RCC 7860 (cell line): ENCODE measurements around the gene OR5A2.
"Not testable (repeated sequence)": the region's sequence is repeated elsewhere in the genome, so short reads cannot be mapped to it uniquely, and the experiment has no call there.

Experiments used
- DNase-seq: peaks from one replicate; pipeline ENCODE4 v3.0.0-alpha.2; 2015; ENCODE audit warnings: low spot score
- FAIRE-seq: peaks from 2 replicates; lab custom pipeline; 2012; peaks lifted over from hg19 to GRCh38; lab: Jason Lieb, UNC

OR5A2 gene

GRCh38 chr11:59426361-59427067, at the start of gene OR5A2:
Gene OR5A2 (minus strand): TSS chr11:59426413. CDS start chr11:59422953, 3,460 bp downstream.
- no peak for DNase-seq
- FAIRE-seq: no peak

- FAIRE-seq (no peak), DNase-seq (no peak)
Measured at GRCh38 chr11:59475176-59475575, 49.0 kb upstream of the OR5A2 start.

GRCh38 chr11:59473015-59473414, 46.8 kb upstream of the OR5A2 start, which contains the start of gene OR4D10:
Gene OR4D10 (plus strand): TSS chr11:59473315. CDS start chr11:59477430, 4,115 bp downstream.
- FAIRE-seq: no peak
- no peak for DNase-seq

- DNase-seq: no peak
- no peak for FAIRE-seq
Measured at GRCh38 chr11:59463190-59463641, 37.0 kb upstream of the OR5A2 start.

GRCh38 chr11:59459916-59460315, 33.7 kb upstream of the OR5A2 start:
- DNase-seq (no peak), FAIRE-seq (no peak)

- DNase-seq: no peak
- FAIRE-seq: no peak
Measured at GRCh38 chr11:59456661-59457060, 30.4 kb upstream of the OR5A2 start, which contains the start of gene OR4D6. Gene OR4D6 (plus strand): TSS chr11:59456961. CDS start chr11:59456961, 0 bp downstream.

GRCh38 chr11:59448484-59448883, 22.3 kb upstream of the OR5A2 start:
- DNase-seq (no peak), FAIRE-seq (no peak)

- FAIRE-seq, DNase-seq: not testable (repeated sequence)
Measured at GRCh38 chr11:59445624-59446023, 19.4 kb upstream of the OR5A2 start.

GRCh38 chr11:59437770-59438169, 11.6 kb upstream of the OR5A2 start:
- no peak for FAIRE-seq
- DNase-seq: no peak

GRCh38 chr11:59436169-59436568, 10.0 kb upstream of the OR5A2 start, which contains the start of gene OR5A1:
Gene OR5A1 (plus strand): TSS chr11:59436469. CDS start chr11:59443169, 6,700 bp downstream.
- FAIRE-seq (no peak), DNase-seq (no peak)

- DNase-seq (peak; percentile 16), FAIRE-seq (no peak)
Measured at GRCh38 chr11:59429924-59430516, 3.8 kb upstream of the OR5A2 start.

- DNase-seq (no peak), FAIRE-seq (no peak)
Measured at GRCh38 chr11:59427068-59427382, 812 bp upstream of the OR5A2 start.

GRCh38 chr11:59425131-59425530, 1.1 kb downstream of the OR5A2 start:
- FAIRE-seq: no peak
- DNase-seq: no peak

GRCh38 chr11:59423835-59424234, 2.4 kb downstream of the OR5A2 start:
- DNase-seq (no peak), FAIRE-seq (no peak)

GRCh38 chr11:59418156-59418555, 8.1 kb downstream of the OR5A2 start:
- FAIRE-seq (no peak), DNase-seq (no peak)

- FAIRE-seq: no peak
- DNase-seq: no peak
Measured at GRCh38 chr11:59417023-59417422, 9.2 kb downstream of the OR5A2 start.

- no peak for FAIRE-seq
- DNase-seq: no peak
Measured at GRCh38 chr11:59416613-59417012, 9.6 kb downstream of the OR5A2 start.

- DNase-seq (no peak), FAIRE-seq (no peak)
Measured at GRCh38 chr11:59415111-59415510, 11.1 kb downstream of the OR5A2 start.

- no peak for FAIRE-seq
- no peak for DNase-seq
Measured at GRCh38 chr11:59413646-59414045, 12.6 kb downstream of the OR5A2 start.

- no peak for FAIRE-seq
- DNase-seq: no peak
Measured at GRCh38 chr11:59403546-59403945, 22.7 kb downstream of the OR5A2 start.

- DNase-seq: no peak
- no peak for FAIRE-seq
Measured at GRCh38 chr11:59401262-59401552, 25.0 kb downstream of the OR5A2 start.

- no peak for FAIRE-seq
- no peak for DNase-seq
Measured at GRCh38 chr11:59400461-59401261, 25.6 kb downstream of the OR5A2 start.
